ENCODE data around the gene WNT9A. TPM values are rescaled to one million over a fixed set of nuclear protein-coding genes. Genes with fewer than 3 reads are reported as not detected.

WNT9A gene
- total RNA-seq, 2 donors from 2014 or later = 1.2 to 1.7 TPM

DNA sequence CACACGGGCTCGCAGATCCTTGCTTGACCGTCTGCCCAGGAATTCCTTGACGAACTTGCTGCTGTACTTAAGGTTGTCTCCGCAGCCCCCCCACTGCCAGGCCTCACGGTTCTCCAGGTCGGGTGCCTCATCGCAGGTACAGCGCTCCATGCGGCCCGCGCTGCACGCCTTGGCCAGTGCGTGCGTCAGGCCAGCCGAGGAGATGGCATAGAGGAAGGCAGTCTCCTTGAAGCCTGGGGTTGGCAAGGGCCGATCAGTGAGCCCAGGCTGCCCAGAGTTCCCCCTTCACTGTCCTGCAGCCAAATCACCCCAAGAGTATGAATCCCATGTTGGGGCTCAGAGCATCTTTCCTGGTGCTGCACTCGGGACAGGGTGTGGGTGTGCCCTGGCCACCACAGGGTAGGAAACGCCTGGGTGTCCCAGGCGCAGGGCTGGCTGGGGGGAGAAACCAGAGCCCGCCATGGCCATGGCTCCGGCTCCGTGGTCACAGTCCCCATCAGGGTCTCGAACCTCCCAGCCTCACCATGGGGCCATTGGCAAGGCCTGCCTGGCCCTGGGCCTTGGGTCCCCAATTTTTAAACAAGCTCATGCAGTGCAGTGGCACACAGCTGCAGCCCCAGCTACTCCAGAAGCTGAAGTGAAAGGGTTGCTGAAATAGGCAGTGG is 23.4 kb downstream of the WNT9A start:
- DNase-seq = no peak
- peaks cover 8% of the 10 kb centered on the region for H3K4me1 ChIP-seq (ENCODE audit: control insufficient read depth, insufficient read depth, low read length)
- H3K9me3 Mint-ChIP-seq = no peaks in the 10 kb centered on the region
- no peak overlapping the region for H3K4me3 Mint-ChIP-seq
- H3K4me1 Mint-ChIP-seq = peaks cover 3% of the 10 kb centered on the region
- H3K9me3 ChIP-seq (ENCODE audit: control insufficient read depth, low read length) = no peaks in the 10 kb centered on the region
- no peak overlapping the region for H3K27ac ChIP-seq (ENCODE audit: low read depth, low read length)
- TF ChIP-seq, protein P1, sequence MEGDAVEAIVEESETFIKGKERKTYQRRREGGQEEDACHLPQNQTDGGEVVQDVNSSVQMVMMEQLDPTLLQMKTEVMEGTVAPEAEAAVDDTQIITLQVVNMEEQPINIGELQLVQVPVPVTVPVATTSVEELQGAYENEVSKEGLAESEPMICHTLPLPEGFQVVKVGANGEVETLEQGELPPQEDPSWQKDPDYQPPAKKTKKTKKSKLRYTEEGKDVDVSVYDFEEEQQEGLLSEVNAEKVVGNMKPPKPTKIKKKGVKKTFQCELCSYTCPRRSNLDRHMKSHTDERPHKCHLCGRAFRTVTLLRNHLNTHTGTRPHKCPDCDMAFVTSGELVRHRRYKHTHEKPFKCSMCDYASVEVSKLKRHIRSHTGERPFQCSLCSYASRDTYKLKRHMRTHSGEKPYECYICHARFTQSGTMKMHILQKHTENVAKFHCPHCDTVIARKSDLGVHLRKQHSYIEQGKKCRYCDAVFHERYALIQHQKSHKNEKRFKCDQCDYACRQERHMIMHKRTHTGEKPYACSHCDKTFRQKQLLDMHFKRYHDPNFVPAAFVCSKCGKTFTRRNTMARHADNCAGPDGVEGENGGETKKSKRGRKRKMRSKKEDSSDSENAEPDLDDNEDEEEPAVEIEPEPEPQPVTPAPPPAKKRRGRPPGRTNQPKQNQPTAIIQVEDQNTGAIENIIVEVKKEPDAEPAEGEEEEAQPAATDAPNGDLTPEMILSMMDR (conservative IDR thresholded peaks at IDR 0.05) = no peak
- H3K9ac ChIP-seq (ENCODE audit: extremely low read depth, low read length, poor library complexity, severe bottlenecking) = no peak overlapping the region
- no peak overlapping the region for H3K27ac Mint-ChIP-seq
- no peaks in the 10 kb centered on the region for H3K27me3 ChIP-seq (ENCODE audit: control insufficient read depth, insufficient read depth, low read length, poor library complexity, severe bottlenecking)
- H3K27me3 Mint-ChIP-seq (ENCODE audit: insufficient read depth) = no peaks in the 10 kb centered on the region
- no peak overlapping the region for H3K4me3 ChIP-seq (ENCODE audit: low read length)
- WGBS, 2 experiments (ENCODE audit: insufficient coverage in 1 of 2, insufficient read length in 1 of 2) = 92 to 96% methylated on average over 20 to 24 of the region's 24 CpGs
- no peaks in the 10 kb centered on the region for H3K36me3 Mint-ChIP-seq (ENCODE audit: low read depth)
- no peaks in the 10 kb centered on the region for H3K36me3 ChIP-seq (ENCODE audit: control insufficient read depth, insufficient read depth, low read length)

DNA sequence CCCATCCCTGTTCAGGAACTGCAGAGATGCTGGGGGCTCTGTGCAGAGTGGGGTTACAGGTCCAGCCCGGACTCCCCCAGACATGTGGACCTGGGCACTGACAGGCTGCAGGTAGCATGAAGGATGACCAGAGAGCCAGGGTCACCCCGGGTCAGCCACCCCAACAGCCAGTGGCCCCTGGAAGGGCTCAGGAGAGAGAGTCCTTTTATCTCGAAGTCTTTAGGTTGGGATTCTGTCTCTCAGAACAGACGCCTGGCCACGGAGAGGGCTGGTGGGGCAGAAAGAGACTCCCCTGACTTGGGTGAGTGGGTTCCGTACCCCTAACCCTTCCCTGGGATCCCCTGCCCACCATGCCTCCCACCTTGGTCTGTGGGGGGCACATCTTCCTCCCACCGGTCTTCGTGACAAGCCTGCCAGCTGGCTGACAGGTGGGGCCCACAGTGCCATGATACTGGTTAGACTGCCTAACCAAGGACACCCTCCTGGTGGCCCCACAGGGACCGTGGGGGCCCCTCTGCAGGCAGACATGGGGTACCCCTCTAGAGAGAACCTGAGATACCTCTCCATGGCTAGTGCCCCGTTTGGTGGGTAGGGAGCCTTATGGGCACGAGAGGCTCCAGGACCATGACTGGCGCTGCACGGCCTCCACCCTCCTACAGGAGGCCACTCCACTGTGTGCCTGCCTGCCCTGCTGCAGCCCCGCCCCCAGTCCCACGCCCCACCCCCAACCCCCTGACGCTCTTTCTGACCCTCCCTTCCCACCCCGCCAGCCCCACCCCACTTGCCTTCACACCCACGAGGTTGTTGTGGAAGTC is 24.2 kb downstream of the WNT9A start:
- no peak for DNase-seq
- Histone ChIP-seq H3K4me3 (ENCODE audit: low read length) (no peak overlapping the region), H3K27ac (ENCODE audit: low read depth, low read length) (no peak overlapping the region), H3K9me3 (ENCODE audit: control insufficient read depth, low read length) (no peaks in the 10 kb centered on the region), H3K36me3 (ENCODE audit: control insufficient read depth, insufficient read depth, low read length) (no peaks in the 10 kb centered on the region), H3K27me3 (ENCODE audit: control insufficient read depth, insufficient read depth, low read length, poor library complexity, severe bottlenecking) (no peaks in the 10 kb centered on the region), H3K4me1 (ENCODE audit: control insufficient read depth, insufficient read depth, low read length) (peaks cover 8% of the 10 kb centered on the region), H3K9ac (ENCODE audit: extremely low read depth, low read length, poor library complexity, severe bottlenecking) (no peak overlapping the region)
- Mint-ChIP-seq H3K4me1 (peaks cover 3% of the 10 kb centered on the region), H3K9me3 (no peaks in the 10 kb centered on the region), H3K36me3 (ENCODE audit: low read depth) (no peaks in the 10 kb centered on the region), H3K27me3 (ENCODE audit: insufficient read depth) (no peaks in the 10 kb centered on the region), H3K4me3 (no peak overlapping the region), H3K27ac (no peak overlapping the region)
- TF ChIP-seq, protein P1 (conservative IDR thresholded peaks at IDR 0.05) = peak; percentile 28
- WGBS, 2 experiments (ENCODE audit: insufficient coverage in 1 of 2, insufficient read length in 1 of 2) = 87 to 100% methylated on average over 2 to 18 of the region's 18 CpGs

DNA sequence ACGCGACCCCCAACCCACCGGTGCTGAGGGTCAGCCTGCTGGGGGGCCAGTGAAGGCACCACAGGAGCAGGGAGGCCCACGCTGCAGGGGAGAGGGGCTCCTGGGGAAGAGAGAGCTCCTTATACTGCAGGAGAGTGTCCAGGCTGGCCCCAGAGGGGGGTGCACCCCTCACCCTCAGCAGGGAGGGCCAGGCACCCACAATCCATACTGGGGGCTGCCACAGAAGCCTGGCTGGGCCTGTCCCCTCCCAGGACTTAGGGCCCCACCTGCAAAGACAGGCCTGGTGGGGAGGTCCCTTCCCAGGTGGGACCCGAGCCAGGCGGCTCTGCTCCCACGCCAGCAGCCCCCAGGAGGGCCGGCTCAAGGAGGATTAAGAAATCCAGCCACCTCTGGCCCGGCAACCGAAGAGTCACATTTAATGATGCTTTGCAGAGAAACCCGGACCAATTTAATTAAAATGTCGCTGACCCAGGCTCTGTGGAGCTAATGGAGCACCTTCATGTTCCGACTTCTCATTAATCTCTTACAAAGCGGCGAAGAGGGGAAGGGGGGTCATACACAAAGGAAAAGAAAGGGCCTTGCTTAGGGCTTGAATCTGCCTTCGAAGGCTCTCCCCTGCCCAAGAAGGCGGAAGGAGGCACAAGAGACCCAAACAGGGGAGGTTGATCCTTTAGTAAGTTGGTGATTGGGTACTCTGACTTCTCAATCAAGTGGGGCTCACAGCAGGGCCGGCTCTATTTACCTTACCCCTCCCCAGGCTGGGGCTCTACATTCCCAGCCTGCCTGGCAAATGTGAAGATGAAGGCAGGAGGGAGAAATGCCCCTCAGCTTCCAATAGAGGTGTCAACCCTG is 25.0 kb downstream of the WNT9A start:
- Histone ChIP-seq H3K9ac (ENCODE audit: extremely low read depth, low read length, poor library complexity, severe bottlenecking) (no peak overlapping the region), H3K36me3 (ENCODE audit: control insufficient read depth, insufficient read depth, low read length) (no peaks in the 10 kb centered on the region), H3K27ac (ENCODE audit: low read depth, low read length) (peak overlapping the region; percentile 24), H3K4me1 (ENCODE audit: control insufficient read depth, insufficient read depth, low read length) (peaks cover 8% of the 10 kb centered on the region), H3K9me3 (ENCODE audit: control insufficient read depth, low read length) (no peaks in the 10 kb centered on the region), H3K27me3 (ENCODE audit: control insufficient read depth, insufficient read depth, low read length, poor library complexity, severe bottlenecking) (no peaks in the 10 kb centered on the region), H3K4me3 (ENCODE audit: low read length) (no peak overlapping the region)
- 77 to 82% methylated on average over 12 to 18 of the region's 18 CpGs for WGBS, 2 experiments (ENCODE audit: insufficient coverage in 1 of 2, insufficient read length in 1 of 2)
- H3K27me3 Mint-ChIP-seq (ENCODE audit: insufficient read depth) = no peaks in the 10 kb centered on the region
- no peak overlapping the region for H3K4me3 Mint-ChIP-seq
- TF ChIP-seq, protein P1 (conservative IDR thresholded peaks at IDR 0.05) = no peak
- no peak for DNase-seq
- no peaks in the 10 kb centered on the region for H3K36me3 Mint-ChIP-seq (ENCODE audit: low read depth)
- no peak overlapping the region for H3K27ac Mint-ChIP-seq
- H3K4me1 Mint-ChIP-seq = peaks cover 3% of the 10 kb centered on the region
- H3K9me3 Mint-ChIP-seq = no peaks in the 10 kb centered on the region

Measured in endodermal cell (in vitro differentiated cells).